Measurements from ENCODE around the gene GANAB.

GANAB gene

DNA sequence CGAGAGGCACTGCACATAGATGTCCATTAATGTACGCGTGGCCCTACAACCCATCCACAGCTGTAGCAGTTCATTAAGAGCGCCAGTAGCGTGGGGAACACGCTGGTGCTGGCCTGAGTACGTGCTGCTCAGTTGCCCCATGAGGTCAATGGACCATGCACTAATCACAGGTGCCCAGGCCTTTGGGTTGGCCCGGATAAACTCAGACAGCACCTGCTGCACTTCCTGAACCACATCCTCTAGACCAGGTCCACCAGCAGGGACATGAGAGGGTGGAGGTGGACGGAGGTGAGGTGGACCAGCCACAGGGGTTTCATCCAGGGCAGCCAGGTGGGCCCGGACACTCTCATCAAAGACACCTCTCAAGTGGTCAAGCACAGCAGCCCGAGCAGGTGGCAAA is 3.1 kb upstream of the GANAB start (continued):
- TF ChIP-seq TSHZ2 (CRISPR knock-in tag; IDR thresholded peaks at IDR 0.05), result no peak
- TF ChIP-seq ZC3H10 (CRISPR knock-in tag; IDR thresholded peaks at IDR 0.05), result no peak

GRCh38 chr11:62648967-62649364 is 2.6 kb upstream of the GANAB start:
- TF ChIP-seq PPARA (CRISPR knock-in tag; IDR thresholded peaks at IDR 0.05; ENCODE audit: borderline replicate concordance), result no peak
- TF ChIP-seq TSHZ2 (CRISPR knock-in tag; IDR thresholded peaks at IDR 0.05), result no peak
- TF ChIP-seq CSDC2 (CRISPR knock-in tag; IDR thresholded peaks at IDR 0.05), result no peak
- TF ChIP-seq BACH2 (CRISPR knock-in tag; IDR thresholded peaks at IDR 0.05; ENCODE audit: borderline replicate concordance), result no peak
- TF ChIP-seq, protein P1, sequence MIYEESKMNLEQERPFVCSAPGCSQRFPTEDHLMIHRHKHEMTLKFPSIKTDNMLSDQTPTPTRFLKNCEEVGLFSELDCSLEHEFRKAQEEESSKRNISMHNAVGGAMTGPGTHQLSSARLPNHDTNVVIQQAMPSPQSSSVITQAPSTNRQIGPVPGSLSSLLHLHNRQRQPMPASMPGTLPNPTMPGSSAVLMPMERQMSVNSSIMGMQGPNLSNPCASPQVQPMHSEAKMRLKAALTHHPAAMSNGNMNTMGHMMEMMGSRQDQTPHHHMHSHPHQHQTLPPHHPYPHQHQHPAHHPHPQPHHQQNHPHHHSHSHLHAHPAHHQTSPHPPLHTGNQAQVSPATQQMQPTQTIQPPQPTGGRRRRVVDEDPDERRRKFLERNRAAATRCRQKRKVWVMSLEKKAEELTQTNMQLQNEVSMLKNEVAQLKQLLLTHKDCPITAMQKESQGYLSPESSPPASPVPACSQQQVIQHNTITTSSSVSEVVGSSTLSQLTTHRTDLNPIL (CRISPR knock-in tag; IDR thresholded peaks at IDR 0.05; ENCODE audit: low read depth), result no peak
- no peak for TF ChIP-seq ZFP30 (CRISPR knock-in tag; IDR thresholded peaks at IDR 0.05)
- no peak for TF ChIP-seq OSR1 (CRISPR knock-in tag; IDR thresholded peaks at IDR 0.05)
- TF ChIP-seq GLIS3 (CRISPR knock-in tag; IDR thresholded peaks at IDR 0.05), result no peak
- TF ChIP-seq ZNF8 (CRISPR knock-in tag; IDR thresholded peaks at IDR 0.05), result no peak
- no peak for TF ChIP-seq SNAI2 (CRISPR knock-in tag; IDR thresholded peaks at IDR 0.05)
- no peak for TF ChIP-seq TCF4 (CRISPR knock-in tag; IDR thresholded peaks at IDR 0.05; ENCODE audit: borderline replicate concordance)
- no peak for TF ChIP-seq ZC3H10 (CRISPR knock-in tag; IDR thresholded peaks at IDR 0.05)
- no peak for TF ChIP-seq ISL1 (CRISPR knock-in tag; IDR thresholded peaks at IDR 0.05)
- TF ChIP-seq ZNF70 (CRISPR knock-in tag; IDR thresholded peaks at IDR 0.05), result no peak
- TF ChIP-seq TOX (CRISPR knock-in tag; IDR thresholded peaks at IDR 0.05; ENCODE audit: borderline replicate concordance), result no peak
- TF ChIP-seq ESRRG (CRISPR knock-in tag; IDR thresholded peaks at IDR 0.05), result no peak
- no peak for TF ChIP-seq POU6F1 (CRISPR knock-in tag; IDR thresholded peaks at IDR 0.05; ENCODE audit: borderline replicate concordance, low read depth)

GRCh38 chr11:62648185-62648966 is 2.0 kb upstream of the GANAB start:
- ATAC-seq, result no peak
- TF ChIP-seq ZNF8 (CRISPR knock-in tag; IDR thresholded peaks at IDR 0.05) (no peak), TSHZ2 (CRISPR knock-in tag; IDR thresholded peaks at IDR 0.05) (no peak), POU6F1 (CRISPR knock-in tag; IDR thresholded peaks at IDR 0.05; ENCODE audit: borderline replicate concordance, low read depth) (no peak), ARNTL (CRISPR knock-in tag; IDR thresholded peaks at IDR 0.05; ENCODE audit: borderline replicate concordance, low read depth) (no peak), ZFP30 (CRISPR knock-in tag; IDR thresholded peaks at IDR 0.05) (no peak), ZFP3 (CRISPR knock-in tag; IDR thresholded peaks at IDR 0.05) (no peak), ISL1 (CRISPR knock-in tag; IDR thresholded peaks at IDR 0.05) (no peak), ZC3H10 (CRISPR knock-in tag; IDR thresholded peaks at IDR 0.05) (no peak), BACH2 (CRISPR knock-in tag; IDR thresholded peaks at IDR 0.05; ENCODE audit: borderline replicate concordance) (no peak), SNAI2 (CRISPR knock-in tag; IDR thresholded peaks at IDR 0.05) (no peak), CSDC2 (CRISPR knock-in tag; IDR thresholded peaks at IDR 0.05) (no peak), PATZ1 (CRISPR knock-in tag; IDR thresholded peaks at IDR 0.05; ENCODE audit: borderline replicate concordance) (no peak), PPARA (CRISPR knock-in tag; IDR thresholded peaks at IDR 0.05; ENCODE audit: borderline replicate concordance) (no peak), OSR1 (CRISPR knock-in tag; IDR thresholded peaks at IDR 0.05) (no peak)

More at GRCh38 chr11:62648967-62649364, 2.6 kb upstream of the GANAB start:
- ATAC-seq, result no peak
